Measurements from ENCODE around the gene CREB5. TPM values are rescaled to one million over a fixed set of nuclear protein-coding genes. Genes with fewer than 3 reads are reported as not detected.

Gene CREB5
- total and polyA plus RNA-seq, 2 of the 8 experiments (the other 6 are each of a cell fraction or from before 2014, with no cell fraction given) = 2.4 to 2.7 TPM

- Histone ChIP-seq H2BK5ac (ENCODE audit: low read depth, low read length) (no peak overlapping the region), H3K36me3 (ENCODE audit: control insufficient read depth in 2 of 4, insufficient read depth in 4 of 4, low read length in 3 of 4) (no peaks in the 10 kb centered on the region), H2BK12ac (ENCODE audit: low read depth, low read length) (no peak overlapping the region), H3K27me3 (replicated peaks in 1 of 4; ENCODE audit: control insufficient read depth in 3 of 4, extremely low read depth in 1 of 4, insufficient read depth in 3 of 4, low read length in 3 of 4) (no peaks in the 10 kb centered on the region; a peak in 1 of 7 replicates), H3K18ac (ENCODE audit: extremely low read depth, low read length) (no peak overlapping the region), H4K91ac (replicated peaks; ENCODE audit: insufficient read length, low read length) (no peak overlapping the region), H3K9me3 (ENCODE audit: insufficient read depth in 2 of 2, low read depth in 1 of 2, low read length in 1 of 2) (no peaks in the 10 kb centered on the region), H3K27ac (ENCODE audit: low read depth, low read length) (no peak overlapping the region), H2BK120ac (replicated peaks; ENCODE audit: low read depth, low read length) (no peak overlapping the region), H2BK15ac (ENCODE audit: low read length) (no peak overlapping the region), H2AFZ (ENCODE audit: low read length) (no peak overlapping the region), H4K8ac (ENCODE audit: extremely low read depth, insufficient read depth, low read length) (no peak overlapping the region), H3K9ac (replicated peaks in 1 of 4; ENCODE audit: extremely low read depth in 1 of 4, low read depth in 3 of 4, low read length in 3 of 4) (no peak overlapping the region), H3K23me2 (ENCODE audit: low read depth, low read length) (no peaks in the 10 kb centered on the region), H4K5ac (ENCODE audit: insufficient read length, low read depth, low read length) (no peak overlapping the region), H3K4me1 (replicated peaks in 1 of 4; ENCODE audit: control insufficient read depth in 3 of 4, insufficient read depth in 4 of 4, low read length in 3 of 4) (peaks cover 0 to 5% (median 1%) of the 10 kb centered on the region in 4 experiments; a peak in 3 of 7 replicates), H3K14ac (ENCODE audit: insufficient read length) (no peak overlapping the region), H2BK20ac (ENCODE audit: low read length) (no peak overlapping the region), H3K56ac (replicated peaks; ENCODE audit: insufficient read length, low read depth, low read length) (no peak overlapping the region), H3K4ac (replicated peaks; ENCODE audit: insufficient read length, low read depth, low read length) (no peak overlapping the region), H3K23ac (ENCODE audit: insufficient read length) (no peak overlapping the region), H3K4me2 (ENCODE audit: insufficient read depth in 1 of 2, low read depth in 2 of 2, low read length in 2 of 2) (no peak overlapping the region), H3K4me3 (ENCODE audit: extremely low read depth in 1 of 4, insufficient read depth in 2 of 4, low read depth in 3 of 4, low read length in 4 of 4) (no peak overlapping the region), H3K79me2 (ENCODE audit: control insufficient read depth in 1 of 2, insufficient read depth in 2 of 2, low read length in 2 of 2) (no peaks in the 10 kb centered on the region), H3K79me1 (ENCODE audit: low read depth, low read length) (no peaks in the 10 kb centered on the region), H2AK5ac (ENCODE audit: low read depth, low read length) (no peak overlapping the region), H4K20me1 (replicated peaks in 1 of 2; ENCODE audit: control insufficient read depth in 1 of 2, insufficient read depth in 2 of 2, low read length in 2 of 2) (no peaks in the 10 kb centered on the region)
- FAIRE-seq (no peak), DNase-seq (ENCODE audit: low read depth in 1 of 2, low spot score in 2 of 2) (no peak)
- ChIA-PET CTCF (ENCODE audit: partially characterized antibody) (no interaction called here), POLR2A (ENCODE audit: partially characterized antibody) (no interaction called here)
- WGBS, 2 experiments (ENCODE audit: extremely low coverage in 1 of 2, insufficient coverage in 1 of 2, insufficient read length in 1 of 2, insufficient replicate concordance in 2 of 2, low coverage in 1 of 2, low lambda C conversion rate in 2 of 2, missing lambda C conversion rate in 1 of 2) = 85% methylated on average over 2 of the region's 2 CpGs; no CpG with 5 or more reads in 1 of the 2 experiments
- no peak for TF ChIP-seq CHD7 (IDR thresholded peaks at IDR 0.05; ENCODE audit: insufficient replicate concordance, low read length)
Measured at GRCh38 chr7:28749638-28750037, 337.3 kb downstream of the CREB5 start.
